MV-4-11 (cell line): ENCODE data around the gene CPA4.
A peak's percentile ranks its signal among the peaks of the same experiment; 100 is the strongest.
"Not testable (repeated sequence)": the region's sequence is repeated elsewhere in the genome, so short reads cannot be mapped to it uniquely, and the experiment has no call there.

ENCODE experiments used
- DNase-seq: peaks from one replicate; lab custom pipeline; 2025; lab: John Stamatoyannopoulos, UW

The CPA4 gene, protein sequence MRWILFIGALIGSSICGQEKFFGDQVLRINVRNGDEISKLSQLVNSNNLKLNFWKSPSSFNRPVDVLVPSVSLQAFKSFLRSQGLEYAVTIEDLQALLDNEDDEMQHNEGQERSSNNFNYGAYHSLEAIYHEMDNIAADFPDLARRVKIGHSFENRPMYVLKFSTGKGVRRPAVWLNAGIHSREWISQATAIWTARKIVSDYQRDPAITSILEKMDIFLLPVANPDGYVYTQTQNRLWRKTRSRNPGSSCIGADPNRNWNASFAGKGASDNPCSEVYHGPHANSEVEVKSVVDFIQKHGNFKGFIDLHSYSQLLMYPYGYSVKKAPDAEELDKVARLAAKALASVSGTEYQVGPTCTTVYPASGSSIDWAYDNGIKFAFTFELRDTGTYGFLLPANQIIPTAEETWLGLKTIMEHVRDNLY

DNA sequence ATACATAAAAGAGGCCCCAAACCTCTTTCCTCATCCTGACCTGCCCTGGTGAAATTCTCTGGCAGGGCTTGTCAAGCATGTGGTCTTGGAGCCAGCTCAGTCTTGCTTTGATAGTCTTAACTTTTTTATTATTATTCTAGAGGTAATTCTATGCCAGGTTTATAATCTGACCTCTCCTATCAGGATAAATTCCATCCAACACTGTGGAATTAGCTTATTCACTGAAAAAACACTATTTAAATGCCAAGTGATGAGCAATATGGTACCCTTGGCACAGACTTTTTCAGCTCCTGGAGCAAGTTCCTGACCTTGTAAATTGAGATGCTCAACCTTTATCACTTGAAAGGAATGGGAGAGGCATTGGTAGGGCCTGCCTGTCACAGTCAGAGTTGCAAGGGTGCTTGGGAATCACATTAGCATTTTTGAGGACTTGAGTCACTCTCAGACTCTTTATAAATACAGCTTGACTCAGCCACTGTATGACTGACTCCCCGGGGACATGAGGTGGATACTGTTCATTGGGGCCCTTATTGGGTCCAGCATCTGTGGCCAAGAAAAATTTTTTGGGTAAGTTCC lies at the start of gene CPA4:
Gene CPA4 (plus strand): TSS at position 480 of the 576 bp plus-strand sequence. CDS start 20 bp downstream, at position 500.
- no peak for DNase-seq

DNA sequence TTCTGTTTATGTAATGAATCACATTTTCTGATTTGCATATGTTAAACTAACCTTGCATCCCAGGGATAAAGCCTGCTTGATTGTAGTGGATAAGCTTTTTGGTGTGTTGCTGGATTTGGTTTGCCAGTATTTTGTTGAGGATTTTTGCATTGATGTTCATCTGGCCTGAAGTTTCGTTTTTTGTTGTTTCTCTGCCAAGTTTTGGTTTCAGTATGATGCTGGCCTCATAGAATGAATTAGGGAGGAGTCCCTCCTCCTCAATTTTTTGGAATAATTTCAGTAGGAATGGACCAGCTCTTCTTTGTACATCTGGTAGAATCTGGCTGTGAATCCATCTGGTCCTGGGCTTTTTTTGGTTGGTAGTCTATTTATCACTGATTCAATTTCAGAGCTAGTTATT lies 49.5 kb upstream of the CPA4 start:
- peak; percentile 37 for DNase-seq

DNA sequence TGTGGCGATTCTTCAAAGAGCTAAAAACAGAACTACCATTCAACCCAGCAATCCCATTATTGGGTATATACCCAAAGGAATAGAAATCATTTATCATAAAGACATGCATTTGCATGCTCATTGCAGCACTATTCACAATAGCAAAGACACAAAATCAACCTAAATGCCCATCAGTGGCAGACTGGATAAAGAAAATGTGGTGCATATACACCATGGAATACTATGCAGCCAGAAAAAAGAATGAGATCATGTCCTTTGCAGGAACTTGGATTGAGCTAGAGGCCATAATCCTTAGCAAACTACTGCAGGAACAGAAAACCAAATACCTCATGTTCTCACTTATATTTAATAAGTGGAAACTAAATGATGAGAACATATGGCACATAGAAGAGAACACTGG lies 46.5 kb upstream of the CPA4 start:
- DNase-seq = not testable (repeated sequence)

DNA sequence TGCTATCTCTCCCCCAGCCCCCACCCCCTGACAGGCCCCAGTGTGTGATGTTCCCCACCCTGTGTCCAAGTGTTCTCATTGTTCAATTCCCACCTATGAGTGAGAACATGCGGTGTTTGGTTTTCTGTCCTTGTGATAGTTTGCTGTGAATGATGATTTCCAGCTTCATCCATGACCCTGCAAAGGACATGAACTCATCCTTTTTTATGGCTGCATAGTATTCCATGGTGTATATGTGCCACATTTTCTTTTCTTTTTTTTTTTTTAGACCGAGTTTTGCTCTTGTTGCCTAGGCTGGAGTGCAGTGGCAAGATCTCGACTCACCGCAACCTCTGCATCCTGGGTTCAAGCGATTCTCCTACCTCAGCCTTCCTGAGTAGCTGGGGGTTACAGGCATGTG lies 44.1 kb upstream of the CPA4 start:
- DNase-seq = not testable (repeated sequence)

DNA sequence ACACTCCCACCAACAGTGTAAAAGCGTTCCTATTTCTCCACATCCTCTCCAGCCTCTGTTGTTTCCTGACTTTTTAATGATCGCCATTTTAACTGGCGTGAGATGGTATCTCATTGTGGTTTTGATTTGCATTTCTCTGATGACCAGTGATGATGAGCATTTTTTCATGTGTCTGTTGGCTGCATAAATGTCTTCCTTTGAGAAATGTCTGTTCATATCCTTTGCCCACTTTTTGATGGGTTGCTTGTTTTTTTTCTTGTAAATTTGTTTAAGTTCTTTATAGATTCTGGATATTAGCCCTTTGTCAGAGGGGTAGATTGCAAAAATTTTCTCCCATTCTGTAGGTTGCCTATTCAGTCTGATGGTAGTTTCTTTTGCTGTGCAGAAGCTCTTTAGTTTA lies 43.3 kb upstream of the CPA4 start:
- DNase-seq = not testable (repeated sequence)

DNA sequence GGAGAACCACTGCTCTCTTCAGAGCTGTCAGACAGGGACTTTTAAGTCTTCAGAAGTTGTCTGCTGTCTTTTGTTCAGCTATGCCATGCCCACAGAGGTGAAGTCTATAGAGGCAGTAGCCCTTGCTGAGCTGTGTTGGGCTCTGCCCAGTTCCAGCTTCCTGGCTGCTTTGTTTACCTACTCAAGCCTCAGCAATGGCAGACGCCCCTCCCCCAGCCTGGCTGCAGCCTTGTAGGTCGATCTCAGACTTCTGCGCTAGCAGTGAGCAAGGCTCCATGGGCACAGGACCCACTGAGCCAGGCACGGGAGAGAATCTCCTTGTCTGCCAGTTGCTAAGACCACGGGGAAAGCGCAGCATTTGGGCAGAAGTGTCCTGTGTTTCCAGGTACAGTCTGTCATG lies 38.4 kb upstream of the CPA4 start:
- DNase-seq = no peak

DNA sequence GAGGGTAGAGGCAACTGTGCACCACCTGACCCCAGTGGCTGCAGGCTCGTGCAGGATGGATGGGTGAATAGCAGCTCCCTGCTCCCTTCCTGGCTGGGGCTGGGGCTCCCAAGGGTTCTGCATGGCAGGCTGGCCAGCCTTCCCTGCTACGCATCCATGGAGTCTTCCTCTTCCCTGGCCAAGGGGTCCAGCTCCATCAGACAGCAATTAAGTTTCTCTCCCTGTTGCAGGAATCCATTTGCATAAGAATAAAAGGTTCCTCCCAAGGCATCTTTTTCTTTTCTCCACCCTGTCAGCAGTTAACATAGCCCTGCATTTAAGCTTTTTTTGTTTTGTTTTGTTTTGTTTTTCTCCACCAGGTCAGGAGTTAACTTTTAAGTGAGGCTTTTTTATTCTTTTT lies 36.3 kb upstream of the CPA4 start:
- no peak for DNase-seq

DNA sequence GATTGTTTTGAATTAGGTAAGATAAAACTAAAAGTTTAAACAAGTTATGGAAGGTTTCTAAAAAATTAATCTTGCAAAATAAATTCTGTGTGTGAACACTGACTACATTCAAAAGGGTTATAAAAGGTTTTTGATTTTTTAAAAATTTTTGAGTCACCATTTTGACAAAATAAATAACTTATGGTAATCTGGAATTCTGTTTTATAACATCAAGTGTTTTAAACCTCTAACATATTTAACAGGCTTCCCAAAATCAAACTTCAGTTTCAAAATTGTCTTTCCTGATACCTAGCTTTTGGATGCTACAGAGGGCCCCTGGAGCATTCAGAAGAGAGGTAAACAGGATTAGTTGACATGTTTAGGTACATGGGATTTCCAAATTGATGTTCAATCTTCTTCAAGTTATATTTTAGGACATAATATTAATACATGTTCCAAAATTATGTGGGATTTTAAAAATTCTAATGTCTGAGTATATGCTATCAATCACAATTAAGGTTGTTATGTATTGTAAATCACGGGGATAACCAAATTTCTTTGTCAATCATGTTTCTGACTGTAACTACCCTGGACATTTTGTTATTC lies 34.4 kb upstream of the CPA4 start:
- no peak for DNase-seq

DNA sequence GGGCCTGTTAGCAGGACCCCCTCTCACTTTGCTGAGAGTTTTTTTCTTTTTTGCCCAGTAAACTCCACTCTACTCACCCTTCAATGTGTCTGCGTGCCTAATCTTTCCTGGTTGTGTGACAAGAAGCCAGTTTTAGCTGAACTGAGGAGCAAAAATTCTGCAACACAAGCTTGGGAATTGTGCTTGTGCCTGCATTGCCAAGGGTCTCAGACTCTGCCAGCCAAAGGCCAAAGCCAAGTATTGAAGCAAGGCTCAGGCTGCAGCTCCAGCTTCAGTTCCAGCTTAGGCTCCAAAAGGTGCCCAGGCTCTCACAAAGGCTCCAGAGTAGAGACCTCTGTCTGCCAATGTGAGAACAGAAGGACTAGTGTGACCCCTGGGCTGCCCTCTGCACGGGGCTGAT lies 30.5 kb upstream of the CPA4 start:
- DNase-seq = no peak

DNA sequence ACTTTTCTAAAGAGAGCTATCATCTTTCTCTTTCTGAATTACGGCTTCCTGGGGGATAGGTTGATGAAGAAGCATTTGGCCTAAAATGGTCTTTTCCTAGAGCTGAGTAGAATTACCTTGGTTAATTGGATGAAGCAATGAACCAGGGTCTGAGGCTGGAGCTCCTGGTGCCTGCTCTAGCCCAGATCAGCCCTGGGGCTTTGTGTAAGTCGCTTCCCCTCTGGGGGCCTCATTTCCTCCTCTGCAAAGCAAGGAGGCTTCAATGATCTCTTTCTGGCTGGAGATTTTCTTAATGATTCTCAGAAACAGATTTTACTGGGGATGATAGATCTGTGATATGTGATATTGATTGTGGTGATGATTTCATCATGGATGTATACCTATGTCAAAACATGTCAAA lies 29.8 kb upstream of the CPA4 start:
- DNase-seq = peak; percentile 25

DNA sequence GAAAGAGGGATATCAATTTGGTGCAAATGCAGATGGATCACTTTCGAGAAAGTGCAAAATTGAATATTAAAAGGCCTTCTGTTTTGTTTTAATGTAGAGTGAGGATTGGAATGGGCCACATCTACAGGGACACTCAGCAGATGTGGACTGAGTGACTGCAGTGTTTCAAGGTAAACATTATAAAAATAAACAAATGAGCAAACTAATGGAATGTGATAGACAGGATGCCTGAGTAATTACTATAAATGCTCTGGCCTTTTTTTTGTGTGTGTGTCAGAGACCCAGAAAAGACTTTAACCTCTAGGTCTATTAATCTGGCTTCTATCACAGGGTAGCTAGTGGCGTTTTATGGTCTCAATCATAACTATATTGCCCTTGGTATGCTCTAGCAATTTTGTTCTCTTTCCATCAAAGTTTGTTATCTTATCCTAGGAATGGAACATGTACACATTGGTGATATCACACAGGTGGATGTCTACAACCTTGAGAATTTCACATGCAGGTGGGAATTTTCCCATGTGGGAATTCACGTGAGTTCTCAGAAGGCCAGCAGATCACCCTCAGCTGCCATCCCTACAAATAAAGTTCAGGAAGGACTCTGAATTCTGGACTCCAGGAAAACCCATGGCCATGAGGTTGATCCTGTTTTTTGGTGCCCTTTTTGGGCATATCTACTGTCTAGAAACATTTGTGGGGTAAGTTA lies 26.6 kb upstream of the CPA4 start, which contains the start of gene CPA2:
Gene CPA2 (plus strand): TSS at position 606 of the 703 bp plus-strand sequence. CDS start 19 bp downstream, at position 625.
- DNase-seq = no peak

DNA sequence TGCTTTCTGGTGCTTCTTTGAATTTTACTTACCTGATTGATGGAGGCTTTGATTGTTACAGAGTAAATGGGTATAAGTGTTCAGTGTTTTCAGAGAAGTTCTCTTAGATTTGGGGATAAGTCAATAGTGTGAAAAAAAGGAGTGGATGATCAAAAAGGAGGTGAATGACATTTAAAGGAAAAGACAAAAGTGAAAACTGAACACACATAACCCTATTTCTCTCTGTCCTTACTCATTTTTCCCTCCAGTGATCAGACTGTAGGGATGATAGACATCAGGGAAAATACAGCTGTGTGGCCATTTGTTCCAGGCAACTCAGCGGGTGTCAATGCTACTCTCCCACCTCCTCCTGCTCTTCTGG lies 26.0 kb upstream of the CPA4 start:
- no peak for DNase-seq

DNA sequence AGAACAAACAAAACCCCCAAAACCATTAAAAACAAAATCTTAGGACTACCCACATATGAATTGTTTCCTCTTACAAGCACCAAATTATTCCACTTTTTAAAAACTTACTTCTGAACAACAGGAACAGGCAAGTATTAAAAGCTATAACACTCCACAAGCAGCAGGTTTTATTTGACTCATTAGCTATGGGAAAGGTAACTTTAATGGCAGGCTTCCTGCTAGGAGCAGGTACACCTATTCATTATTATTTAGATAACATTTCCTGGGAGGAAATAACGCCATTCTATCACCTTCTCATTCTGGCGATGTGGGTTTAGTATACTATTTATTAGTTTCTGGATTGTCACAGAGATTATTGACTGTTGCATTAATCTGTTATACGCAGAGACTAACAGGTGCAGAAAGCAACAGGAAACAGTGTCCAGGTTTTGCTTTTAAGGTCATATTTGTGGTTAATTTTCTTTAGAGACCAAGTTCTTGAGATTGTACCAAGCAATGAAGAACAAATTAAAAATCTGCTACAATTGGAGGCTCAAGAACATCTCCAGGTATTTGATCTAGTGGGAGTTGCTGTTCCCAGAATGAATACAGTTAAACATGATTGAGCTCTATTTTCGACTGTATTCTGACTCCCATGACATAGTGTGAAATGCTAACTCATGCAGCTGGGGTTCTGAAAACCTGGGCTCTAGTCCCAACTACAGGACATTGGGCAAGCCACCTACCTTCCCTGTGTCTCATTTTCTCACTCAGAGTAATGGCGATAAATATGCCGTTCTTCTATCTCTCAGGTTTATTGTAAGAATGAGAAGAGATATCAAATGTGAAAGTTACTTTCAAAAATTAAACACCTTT lies 24.3 kb upstream of the CPA4 start:
- no peak for DNase-seq

DNA sequence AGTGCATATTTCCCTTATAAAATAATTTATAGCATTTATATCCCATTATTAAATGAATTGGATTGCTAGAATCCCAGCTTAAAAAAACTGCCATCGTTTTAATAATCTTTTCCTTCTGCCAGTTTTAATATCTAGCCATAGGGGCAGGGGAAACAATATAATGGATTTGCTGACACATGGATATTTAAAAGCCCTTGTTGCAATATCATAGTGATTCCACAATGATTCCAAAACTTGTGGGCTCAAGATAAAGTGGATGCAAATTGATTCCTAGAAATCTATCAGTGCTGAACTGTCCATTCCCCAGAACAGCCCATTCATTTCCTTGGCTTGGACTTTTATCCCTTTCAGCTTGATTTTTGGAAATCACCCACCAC lies 23.7 kb upstream of the CPA4 start:
- DNase-seq = no peak

DNA sequence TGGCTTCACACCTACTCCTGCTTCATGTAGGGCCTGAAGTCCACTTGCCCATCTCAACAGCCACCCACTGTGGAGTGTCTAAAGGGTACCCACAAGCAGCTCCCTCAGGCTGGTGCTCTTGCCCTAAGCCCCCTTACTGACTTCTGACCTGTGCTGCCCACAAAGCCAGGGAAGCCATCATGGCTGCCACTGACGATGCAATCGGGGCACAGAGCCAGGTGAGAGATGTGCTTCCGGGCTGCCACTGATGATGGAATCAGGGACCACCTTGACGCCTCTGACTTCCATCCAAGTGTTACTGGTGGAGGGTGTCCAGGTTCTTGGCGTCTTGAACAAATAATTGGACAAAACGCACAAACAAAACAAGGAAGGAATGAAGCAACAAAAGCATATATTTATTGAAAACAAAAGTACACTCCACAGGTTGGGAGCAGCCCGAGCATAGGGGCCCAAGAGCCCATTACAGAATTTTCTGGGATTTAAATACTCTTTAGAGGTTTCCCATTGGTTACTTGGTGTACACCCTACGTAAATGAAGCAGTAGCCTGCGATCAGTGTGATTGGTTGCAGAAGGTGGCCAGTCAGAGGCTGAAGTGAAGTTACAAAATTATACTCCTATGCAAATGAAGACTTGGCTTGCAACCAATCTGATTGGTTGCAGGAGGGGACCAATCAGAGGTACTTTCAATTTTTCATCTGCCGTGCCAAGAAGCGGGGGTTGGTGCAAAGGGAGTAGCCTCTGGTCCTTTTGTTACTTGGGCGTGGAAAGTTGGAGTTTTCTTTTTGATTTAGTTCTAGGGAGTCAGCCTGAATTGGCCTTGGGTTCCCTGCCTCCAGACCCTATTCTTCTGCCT lies 21.8 kb upstream of the CPA4 start:
- DNase-seq = no peak

DNA sequence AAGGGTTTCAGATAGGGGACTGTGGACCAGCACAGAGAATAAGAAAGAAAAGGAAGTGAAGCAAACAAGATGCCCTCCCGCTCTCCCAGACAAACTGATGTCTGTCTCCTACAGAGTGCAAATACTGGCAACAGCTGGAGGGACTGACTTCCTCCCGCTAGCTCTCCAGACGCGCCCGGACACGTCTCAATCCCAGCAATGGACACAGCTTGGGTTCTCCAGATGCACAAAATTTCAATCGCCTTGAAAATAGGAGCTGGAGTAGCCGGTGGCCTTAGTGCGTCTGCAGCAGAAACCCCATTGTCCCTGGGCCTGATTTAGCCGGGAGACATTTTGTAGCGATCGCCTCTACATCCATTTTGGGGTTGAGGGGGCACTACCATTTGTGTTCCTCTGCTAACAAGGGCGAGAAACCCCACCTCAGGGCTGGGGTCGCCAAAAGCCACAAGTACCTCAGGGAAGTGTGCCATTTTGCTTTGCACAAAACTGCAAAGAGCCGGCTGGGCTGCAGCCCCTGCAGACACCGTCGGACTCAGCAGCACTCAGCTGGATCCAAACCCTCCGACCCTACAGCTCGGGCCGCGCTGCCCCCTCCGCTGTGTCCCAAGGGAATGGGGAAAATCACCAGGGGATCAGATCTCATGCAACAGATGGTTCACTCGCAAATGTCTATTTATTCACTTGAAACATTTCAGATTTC lies 20.4 kb upstream of the CPA4 start:
- DNase-seq = peak; percentile 36

DNA sequence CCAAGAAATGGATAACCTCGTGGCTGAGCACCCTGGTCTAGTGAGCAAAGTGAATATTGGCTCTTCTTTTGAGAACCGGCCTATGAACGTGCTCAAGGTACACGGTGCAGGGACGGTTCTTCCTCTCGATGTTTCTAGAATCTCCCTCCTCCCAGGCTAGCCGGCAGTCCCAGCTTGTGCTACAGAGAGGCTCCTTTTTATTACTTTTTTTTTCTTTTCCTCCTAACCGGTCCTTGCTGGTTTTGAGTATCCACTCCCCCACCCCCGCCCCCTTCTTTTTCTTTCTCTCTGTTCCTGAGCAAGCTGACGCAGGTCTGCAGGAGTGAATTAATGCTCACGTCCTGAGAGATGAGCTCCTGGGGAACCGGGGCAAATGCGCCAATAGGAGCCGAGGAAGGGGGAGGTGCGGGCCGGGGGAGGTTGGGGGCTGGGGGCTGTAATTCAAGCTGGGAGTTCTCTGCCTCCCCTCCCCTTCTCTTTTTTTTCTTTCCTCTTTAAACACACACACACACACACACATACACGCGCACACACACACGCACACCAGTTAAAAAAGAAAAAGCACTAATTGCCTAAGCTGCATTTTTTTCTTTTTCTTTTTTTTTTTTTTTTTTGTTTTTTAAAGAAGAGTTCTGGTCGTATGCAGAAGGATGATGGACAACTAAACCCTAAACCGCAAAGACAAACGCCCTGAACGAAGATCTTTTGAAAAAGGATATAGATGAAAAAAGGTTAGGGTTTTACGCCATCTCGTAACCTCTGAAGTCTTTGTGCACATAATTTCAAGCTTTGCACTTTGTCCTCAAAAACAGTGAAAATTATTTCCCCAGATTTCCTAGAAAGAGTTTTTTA lies 19.7 kb upstream of the CPA4 start:
- peak; percentile 61 for DNase-seq

DNA sequence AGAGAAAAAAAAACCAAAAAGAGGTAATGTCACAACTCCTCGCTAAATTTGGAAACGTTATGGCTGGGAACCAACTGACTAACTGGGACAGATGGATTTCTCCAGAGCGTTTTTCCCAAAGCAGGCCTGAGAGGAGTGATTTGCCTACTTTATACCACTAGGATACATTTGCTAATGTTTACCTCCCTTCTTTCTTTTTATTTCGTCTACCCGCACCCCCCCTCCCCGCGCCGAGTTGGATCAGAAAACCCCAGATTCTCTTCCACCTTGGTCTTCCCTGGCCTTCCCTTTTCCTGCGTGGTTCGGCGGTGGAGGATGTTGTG lies 19.1 kb upstream of the CPA4 start:
- no peak for DNase-seq

DNA sequence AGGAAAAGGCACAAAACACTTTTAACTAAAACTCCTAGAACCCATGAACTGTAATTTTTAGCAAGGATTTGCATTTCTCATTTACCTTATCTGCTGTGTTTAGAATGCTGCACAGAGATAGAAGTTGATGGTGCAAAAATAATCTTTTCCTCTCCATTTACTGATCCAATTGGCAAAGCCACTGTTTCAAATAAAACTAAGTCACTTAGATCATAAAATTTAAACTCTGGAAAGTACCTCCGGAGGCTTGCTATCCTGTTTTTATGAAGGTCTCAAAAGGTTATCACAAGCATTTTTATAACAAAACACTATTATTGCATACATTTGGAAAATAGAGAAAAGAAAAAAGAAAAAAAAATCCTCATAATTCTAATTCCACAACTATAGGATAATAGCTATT lies 18.7 kb upstream of the CPA4 start:
- no peak for DNase-seq
